Central memory CD8-positive, alpha-beta T cell (primary cell): Measurements from ENCODE around the gene RC3H2.

ENCODE experiments used
- ATAC-seq: fragments of 150-1000 bp; cut with Tn5 transposase; replicated peaks from 2 replicates; pipeline ENCODE4 v1.10.0; 2022; ENCODE audit warnings: mild to moderate bottlenecking, moderate FRiP score, moderate number of reproducible peaks; ENCODE audit not compliant: poor library complexity, severe bottlenecking; ENCODE audit errors: extremely low read depth
- DNase-seq, 2 donors: peaks; one replicate each; pipeline ENCODE4 v3.0.0; 2021; ENCODE audit warnings: low spot score in 2 of 2
- H3K27ac Mint-ChIP-seq: one replicate; pipeline ENCODE4 v1.8.0; 2022; ENCODE audit warnings: low read depth, mild to moderate bottlenecking, moderate library complexity, mixed read lengths
- H3K27me3 Mint-ChIP-seq: one replicate; pipeline ENCODE4 v1.8.0; 2022; ENCODE audit warnings: mixed read lengths
- H3K36me3 Mint-ChIP-seq: one replicate; pipeline ENCODE4 v1.8.0; 2022; ENCODE audit warnings: mild to moderate bottlenecking, moderate library complexity, mixed read lengths; ENCODE audit not compliant: insufficient read depth
- H3K4me1 Mint-ChIP-seq: one replicate; pipeline ENCODE4 v1.8.0; 2022; ENCODE audit warnings: mixed read lengths
- H3K4me3 Mint-ChIP-seq: one replicate; pipeline ENCODE4 v1.8.0; 2022; ENCODE audit warnings: mild to moderate bottlenecking, moderate library complexity, mixed read lengths
- H3K9me3 Mint-ChIP-seq: one replicate; pipeline ENCODE4 v1.8.0; 2022; ENCODE audit warnings: mixed read lengths

The RC3H2 gene

DNA sequence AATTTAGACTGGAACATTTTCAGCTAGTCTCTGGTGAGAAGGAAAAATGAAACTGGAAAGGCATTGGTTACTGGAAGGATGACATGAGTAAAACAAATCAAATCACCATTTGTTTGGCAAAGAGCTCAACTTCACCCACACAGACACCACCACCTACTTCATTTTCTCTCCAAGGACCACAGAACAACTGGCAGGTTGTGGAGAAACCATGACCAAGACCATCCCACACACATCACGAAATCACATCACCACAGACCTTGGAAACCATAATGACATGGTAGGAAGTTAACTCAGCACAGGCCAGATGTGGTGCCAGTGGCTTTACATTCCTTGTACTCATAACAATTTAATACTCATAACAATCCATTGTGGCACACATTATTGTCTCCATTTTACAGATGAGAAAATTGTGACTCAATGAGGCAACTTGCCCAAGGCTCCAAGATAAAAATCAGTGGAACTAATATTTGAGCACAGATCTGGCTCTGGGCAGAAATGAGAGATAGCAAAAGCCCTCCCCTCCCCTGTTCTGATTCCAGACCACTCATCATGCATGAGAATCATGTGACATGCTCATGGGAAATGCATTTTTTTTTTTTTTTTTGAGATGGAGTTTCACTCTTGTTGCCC is 97.8 kb downstream of the RC3H2 start:
- no peak overlapping the region for H3K4me3 Mint-ChIP-seq
- DNase-seq (no peak), ATAC-seq (no peak)
- H3K9me3 Mint-ChIP-seq: no peaks in the 10 kb centered on the region
- H3K27me3 Mint-ChIP-seq: no peaks in the 10 kb centered on the region
- H3K4me1 Mint-ChIP-seq: no peaks in the 10 kb centered on the region
- H3K27ac Mint-ChIP-seq: no peak overlapping the region
- peaks cover 3% of the 10 kb centered on the region for H3K36me3 Mint-ChIP-seq

DNA sequence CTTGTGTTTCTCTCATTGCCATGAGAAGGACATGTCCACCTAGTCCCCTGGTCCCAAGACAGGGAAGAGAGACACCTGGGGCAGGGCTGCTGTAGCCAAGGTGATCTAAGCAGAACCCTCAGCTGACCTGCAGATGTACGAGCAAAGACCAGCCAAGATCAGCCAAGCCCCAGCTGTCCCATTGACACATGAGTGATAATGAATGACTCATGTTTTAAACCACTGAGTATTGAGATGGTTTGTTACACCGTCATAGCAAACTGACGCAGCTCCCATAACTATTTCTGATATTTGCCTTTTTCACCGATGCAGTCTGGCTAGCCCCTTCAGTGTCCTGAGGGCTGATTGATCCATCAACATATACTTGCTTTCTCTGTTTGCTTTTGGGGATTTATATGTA is 98.5 kb downstream of the RC3H2 start:
- Mint-ChIP-seq H3K4me3 (no peak overlapping the region), H3K36me3 (peaks cover 3% of the 10 kb centered on the region), H3K27ac (no peak overlapping the region), H3K27me3 (no peaks in the 10 kb centered on the region), H3K4me1 (no peaks in the 10 kb centered on the region), H3K9me3 (no peaks in the 10 kb centered on the region)
- no peak for ATAC-seq
- DNase-seq: no peak

DNA sequence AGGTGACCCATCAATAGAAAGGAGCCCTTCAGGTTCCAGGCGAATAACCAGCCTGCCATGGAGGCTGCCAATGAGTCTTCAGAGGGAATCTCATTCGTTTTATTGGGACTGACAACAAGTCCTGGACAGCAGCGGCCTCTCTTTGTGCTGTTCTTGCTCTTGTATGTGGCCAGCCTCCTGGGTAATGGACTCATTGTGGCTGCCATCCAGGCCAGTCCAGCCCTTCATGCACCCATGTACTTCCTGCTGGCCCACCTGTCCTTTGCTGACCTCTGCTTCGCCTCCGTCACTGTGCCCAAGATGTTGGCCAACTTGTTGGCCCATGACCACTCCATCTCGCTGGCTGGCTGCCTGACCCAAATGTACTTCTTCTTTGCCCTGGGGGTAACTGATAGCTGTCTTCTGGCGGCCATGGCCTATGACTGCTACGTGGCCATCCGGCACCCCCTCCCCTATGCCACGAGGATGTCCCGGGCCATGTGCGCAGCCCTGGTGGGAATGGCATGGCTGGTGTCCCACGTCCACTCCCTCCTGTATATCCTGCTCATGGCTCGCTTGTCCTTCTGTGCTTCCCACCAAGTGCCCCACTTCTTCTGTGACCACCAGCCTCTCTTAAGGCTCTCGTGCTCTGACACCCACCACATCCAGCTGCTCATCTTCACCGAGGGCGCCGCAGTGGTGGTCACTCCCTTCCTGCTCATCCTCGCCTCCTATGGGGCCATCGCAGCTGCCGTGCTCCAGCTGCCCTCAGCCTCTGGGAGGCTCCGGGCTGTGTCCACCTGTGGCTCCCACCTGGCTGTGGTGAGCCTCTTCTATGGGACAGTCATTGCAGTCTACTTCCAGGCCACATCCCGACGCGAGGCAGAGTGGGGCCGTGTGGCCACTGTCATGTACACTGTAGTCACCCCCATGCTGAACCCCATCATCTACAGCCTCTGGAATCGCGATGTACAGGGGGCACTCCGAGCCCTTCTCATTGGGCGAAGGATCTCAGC is 104.8 kb downstream of the RC3H2 start, which contains the start of gene OR1K1:
Gene OR1K1 (plus strand): TSS at position 58 of the 995 bp plus-strand sequence. CDS start 0 bp downstream, at position 58.
- DNase-seq (no peak), ATAC-seq (no peak)
- no peak within 1 kb of the TSS for H3K4me3 Mint-ChIP-seq
- H3K36me3 Mint-ChIP-seq: peaks cover 3% of the 10 kb centered on the region
- H3K27ac Mint-ChIP-seq: no peak within 1 kb of the TSS
- no peaks in the 10 kb centered on the region for H3K9me3 Mint-ChIP-seq
- no peaks in the 10 kb centered on the region for H3K27me3 Mint-ChIP-seq
- H3K4me1 Mint-ChIP-seq: no peaks in the 10 kb centered on the region

DNA sequence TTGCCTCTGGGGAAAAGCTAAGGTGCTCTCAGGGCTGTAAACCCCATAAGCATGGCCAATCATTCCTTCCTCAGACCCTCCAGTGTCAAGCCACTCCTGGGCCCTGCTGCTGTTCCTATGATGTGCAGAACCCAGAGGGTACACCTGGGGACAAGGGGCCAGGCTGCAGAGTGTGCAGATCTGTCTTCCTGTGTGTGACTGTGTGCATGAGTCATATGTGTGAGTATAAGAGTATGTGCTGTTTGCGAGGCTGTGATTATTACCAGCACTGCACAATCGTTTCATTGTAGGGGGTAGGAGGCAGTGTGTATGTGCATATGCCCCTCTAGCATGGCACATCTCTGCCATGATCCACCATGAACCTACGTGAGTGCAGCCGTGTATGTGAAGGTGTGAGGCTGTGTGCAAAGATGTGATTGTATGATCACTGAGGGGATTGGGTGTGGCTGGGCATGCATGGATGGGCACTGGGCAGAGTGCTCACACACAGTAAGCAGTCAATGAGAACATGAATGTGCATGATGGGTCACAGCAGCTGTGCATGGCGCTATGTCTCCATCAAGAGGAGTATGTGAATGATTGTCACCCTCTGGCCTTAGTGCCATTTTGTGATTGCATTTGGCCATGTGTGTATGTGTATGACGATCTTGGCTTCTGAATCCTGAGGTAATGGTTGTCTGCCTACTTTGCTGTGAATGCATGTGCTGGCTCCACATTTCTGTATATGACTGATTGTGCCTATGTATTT is 107.7 kb downstream of the RC3H2 start:
- Mint-ChIP-seq H3K27me3 (no peaks in the 10 kb centered on the region), H3K36me3 (no peaks in the 10 kb centered on the region), H3K27ac (no peak overlapping the region), H3K4me1 (no peaks in the 10 kb centered on the region), H3K4me3 (no peak overlapping the region), H3K9me3 (no peaks in the 10 kb centered on the region)
- ATAC-seq: no peak
- no peak for DNase-seq
